ENCODE data around the gene LMNTD2. TPM values are rescaled to one million over a fixed set of nuclear protein-coding genes. Genes with fewer than 3 reads are reported as not detected.

The LMNTD2 gene
- total and polyA plus RNA-seq, 2 experiments from 2014 or later, result 18.4 to 21.1 TPM

GRCh38 chr11:586376-587316 lies 26.1 kb upstream of the LMNTD2 start:
- Histone ChIP-seq H3K4me3 (no peak overlapping the region), H3K27me3 (no peaks in the 10 kb centered on the region), H3K27ac (no peak overlapping the region), H3K9me3 (ENCODE audit: low read depth) (no peaks in the 10 kb centered on the region), H3K36me3 (peaks cover 25% of the 10 kb centered on the region), H3K4me1 (ENCODE audit: low read depth) (no peaks in the 10 kb centered on the region)
- no peak for TF ChIP-seq CTCF (IDR thresholded peaks at IDR 0.05; ENCODE audit: low read depth, low read length)
- DNase-seq (ENCODE audit: low read depth in 1 of 2, low spot score in 1 of 2), result no peak

- Histone ChIP-seq H3K4me3 (no peak overlapping the region), H3K27me3 (no peaks in the 10 kb centered on the region), H3K27ac (no peak overlapping the region), H3K4me1 (ENCODE audit: low read depth) (peaks cover 5% of the 10 kb centered on the region), H3K9me3 (ENCODE audit: low read depth) (no peaks in the 10 kb centered on the region), H3K36me3 (peaks cover 22% of the 10 kb centered on the region)
- TF ChIP-seq CTCF (IDR thresholded peaks at IDR 0.05; ENCODE audit: low read depth, low read length), result no peak
- DNase-seq (ENCODE audit: low read depth in 1 of 2, low spot score in 1 of 2), result no peak
Observed at GRCh38 chr11:584287-584686, 23.7 kb upstream of the LMNTD2 start.

- Histone ChIP-seq H3K27ac (no peak overlapping the region), H3K27me3 (no peaks in the 10 kb centered on the region), H3K4me1 (ENCODE audit: low read depth) (peaks cover 19% of the 10 kb centered on the region), H3K36me3 (peaks cover 8% of the 10 kb centered on the region), H3K9me3 (ENCODE audit: low read depth) (no peaks in the 10 kb centered on the region), H3K4me3 (no peak overlapping the region)
- no peak for TF ChIP-seq CTCF (IDR thresholded peaks at IDR 0.05; ENCODE audit: low read depth, low read length)
- DNase-seq (ENCODE audit: low read depth in 1 of 2, low spot score in 1 of 2), result no peak
Observed at GRCh38 chr11:581752-582151, 21.2 kb upstream of the LMNTD2 start.

GRCh38 chr11:581342-581741 lies 20.8 kb upstream of the LMNTD2 start:
- H3K4me1 ChIP-seq (ENCODE audit: low read depth), result peaks cover 19% of the 10 kb centered on the region
- no peak overlapping the region for H3K4me3 ChIP-seq
- DNase-seq (ENCODE audit: low read depth in 1 of 2, low spot score in 1 of 2), result no peak
- no peaks in the 10 kb centered on the region for H3K9me3 ChIP-seq (ENCODE audit: low read depth)
- no peaks in the 10 kb centered on the region for H3K27me3 ChIP-seq
- TF ChIP-seq CTCF (IDR thresholded peaks at IDR 0.05; ENCODE audit: low read depth, low read length), result no peak
- H3K27ac ChIP-seq, result no peak overlapping the region
- peaks cover 8% of the 10 kb centered on the region for H3K36me3 ChIP-seq

GRCh38 chr11:579830-580601 lies 19.5 kb upstream of the LMNTD2 start:
- peak overlapping the region; percentile 48 for H3K27ac ChIP-seq
- H3K4me3 ChIP-seq, result no peak overlapping the region
- TF ChIP-seq CTCF (IDR thresholded peaks at IDR 0.05; ENCODE audit: low read depth, low read length), result no peak
- peaks cover 19% of the 10 kb centered on the region for H3K4me1 ChIP-seq (ENCODE audit: low read depth)
- H3K36me3 ChIP-seq, result peaks cover 8% of the 10 kb centered on the region
- DNase-seq (ENCODE audit: low read depth in 1 of 2, low spot score in 1 of 2), result no peak
- H3K27me3 ChIP-seq, result no peaks in the 10 kb centered on the region
- no peaks in the 10 kb centered on the region for H3K9me3 ChIP-seq (ENCODE audit: low read depth)

Data from cardiac muscle cell (in vitro differentiated cells and primary cell).